Ecto neural progenitor cell (in vitro differentiated cells): ENCODE measurements around the gene SMURF2.
"Not testable (repeated sequence)": the region's sequence is repeated elsewhere in the genome, so short reads cannot be mapped to it uniquely, and the experiment has no call there.

Experiments
- DNase-seq: peaks from one replicate; pipeline ENCODE4 v3.0.0-alpha.2; 2018; ENCODE audit warnings: low spot score

Gene SMURF2

GRCh38 chr17:64596439-64596838 is 65.7 kb downstream of the SMURF2 start:
- DNase-seq: no peak

GRCh38 chr17:64591944-64592343 is 70.2 kb downstream of the SMURF2 start:
- DNase-seq: no peak

DNA sequence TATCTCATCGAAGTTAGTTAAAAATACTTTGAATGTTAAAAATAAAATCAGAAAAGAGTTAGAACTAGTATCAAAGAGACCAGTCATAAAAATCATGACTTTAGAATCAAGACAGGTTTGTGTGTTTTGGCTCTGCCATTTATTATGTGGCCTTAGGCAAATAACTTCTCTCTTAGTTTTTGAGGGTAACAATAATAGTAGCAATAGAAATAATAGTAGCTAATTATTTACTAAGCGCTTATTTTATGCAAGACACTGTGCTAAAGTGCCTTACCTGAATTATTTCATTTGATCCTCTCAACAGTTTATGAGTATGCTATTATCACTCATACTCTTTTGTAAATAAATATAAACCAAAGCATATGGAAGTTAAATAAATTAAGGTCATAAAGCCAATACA is 77.0 kb downstream of the SMURF2 start:
- no peak for DNase-seq

DNA sequence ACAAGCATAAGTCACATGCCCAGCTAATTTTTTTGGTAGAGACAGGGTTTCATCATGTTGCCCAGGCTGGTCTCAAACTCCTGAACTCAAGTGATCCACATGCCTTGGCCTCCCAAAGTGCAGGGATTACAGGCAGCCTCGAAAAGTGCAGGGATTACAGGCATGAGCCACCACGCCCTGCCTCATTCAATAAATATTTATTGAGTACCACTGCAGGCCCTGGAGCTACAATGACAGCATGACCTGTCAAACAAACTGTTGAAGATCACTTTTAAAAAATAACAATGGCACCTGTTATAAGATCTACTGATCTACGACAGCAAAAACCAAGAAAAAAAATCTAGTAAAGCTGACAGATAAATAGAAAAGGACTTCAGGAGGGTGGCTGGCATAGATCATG is 79.1 kb downstream of the SMURF2 start:
- DNase-seq: no peak

- no peak for DNase-seq
These were observed 81.5 kb downstream of the SMURF2 start for GRCh38 chr17:64580384-64581315.

DNA sequence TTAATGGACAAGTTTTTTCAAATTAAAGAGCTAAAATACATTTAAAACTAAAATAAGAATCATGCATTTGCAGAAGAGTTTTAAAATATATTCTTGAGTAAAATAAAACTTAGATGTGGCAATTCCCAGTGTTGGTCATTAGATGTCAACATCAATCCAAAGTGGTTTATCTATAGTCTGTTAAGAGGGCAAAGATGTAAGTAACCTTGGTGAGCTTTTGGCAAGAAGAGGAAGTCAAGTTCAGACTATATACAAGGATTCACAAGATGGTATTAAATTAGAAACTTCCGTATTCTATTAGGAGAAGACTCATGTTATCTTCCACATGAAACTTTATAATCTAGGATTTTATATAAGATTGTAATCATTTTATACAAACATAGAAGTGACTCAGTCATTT is 82.2 kb downstream of the SMURF2 start:
- no peak for DNase-seq

GRCh38 chr17:64577025-64577424 is 85.1 kb downstream of the SMURF2 start:
- not testable (repeated sequence) for DNase-seq

- no peak for DNase-seq
These were observed 86.7 kb downstream of the SMURF2 start for GRCh38 chr17:64575431-64575830.

GRCh38 chr17:64574646-64575045 is 87.5 kb downstream of the SMURF2 start:
- DNase-seq: no peak

DNA sequence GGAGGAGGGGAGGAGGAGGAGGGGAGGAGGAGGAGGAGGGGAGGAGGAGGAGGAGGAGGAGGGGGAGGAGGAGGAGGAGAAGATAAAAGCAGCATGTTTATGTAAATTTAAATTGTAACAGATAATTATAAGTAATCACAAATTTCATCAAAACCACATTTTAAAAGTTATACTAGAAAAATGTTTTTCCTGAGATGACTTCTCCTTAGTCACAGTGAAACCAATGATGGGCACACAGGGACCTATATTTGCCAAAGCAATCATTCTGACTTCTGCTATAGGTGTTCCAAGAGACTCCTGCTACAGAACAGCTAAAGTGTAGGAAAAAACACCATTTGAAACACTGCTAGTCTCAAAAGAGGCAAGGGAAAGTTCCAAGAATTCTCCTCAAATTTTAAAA is 88.9 kb downstream of the SMURF2 start:
- DNase-seq: no peak

GRCh38 chr17:64572682-64573154 is 89.4 kb downstream of the SMURF2 start:
- no peak for DNase-seq

- no peak for DNase-seq
These were observed 90.4 kb downstream of the SMURF2 start for GRCh38 chr17:64571746-64572145.

DNA sequence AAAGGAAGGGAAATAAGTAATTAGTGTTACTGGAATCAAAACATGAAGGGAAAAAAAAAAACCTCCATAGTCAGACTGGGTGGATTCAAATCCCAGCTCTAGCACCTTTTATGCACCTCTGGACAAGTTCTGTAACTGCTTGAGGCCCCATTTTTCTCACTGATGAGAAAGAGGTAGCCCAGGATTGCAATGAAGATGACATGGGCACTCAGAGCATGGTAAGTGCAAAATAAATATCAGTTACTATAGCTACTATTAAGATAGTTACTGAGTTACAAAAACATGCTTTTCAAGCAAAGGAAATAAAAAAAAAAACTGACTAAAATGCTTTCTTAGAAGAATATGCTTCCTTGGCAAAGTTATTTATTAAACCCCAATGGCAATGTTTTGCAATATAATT is 96.5 kb downstream of the SMURF2 start:
- no peak for DNase-seq

GRCh38 chr17:64564098-64564497 is 98.0 kb downstream of the SMURF2 start:
- no peak for DNase-seq

DNA sequence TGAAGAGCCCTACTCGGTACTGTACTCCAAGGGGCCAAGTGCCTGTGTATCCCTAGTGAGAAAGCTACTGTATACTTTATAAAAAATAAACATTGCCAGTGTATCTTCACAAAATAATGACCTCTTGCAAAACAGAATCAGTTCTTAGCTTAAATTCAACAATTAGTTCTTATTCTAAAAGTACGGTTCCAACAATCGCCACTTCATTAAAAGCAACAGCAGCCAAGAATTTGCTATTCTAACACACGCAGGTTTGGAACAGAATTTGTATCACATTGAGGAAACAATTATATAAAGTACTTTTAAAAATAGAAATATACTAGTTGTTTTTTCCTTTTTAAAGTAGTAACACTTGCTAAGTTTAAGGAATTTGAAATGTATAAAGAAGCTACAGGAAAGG is 106.8 kb downstream of the SMURF2 start:
- DNase-seq: no peak

GRCh38 chr17:64554028-64554637 is 108.0 kb downstream of the SMURF2 start:
- no peak for DNase-seq

- no peak for DNase-seq
These were observed 110.6 kb downstream of the SMURF2 start for GRCh38 chr17:64551461-64551860.

- peak; percentile 54 for DNase-seq
These were observed 114.8 kb downstream of the SMURF2 start for GRCh38 chr17:64547319-64547718.

GRCh38 chr17:64546716-64547115 is 115.4 kb downstream of the SMURF2 start:
- DNase-seq: no peak

DNA sequence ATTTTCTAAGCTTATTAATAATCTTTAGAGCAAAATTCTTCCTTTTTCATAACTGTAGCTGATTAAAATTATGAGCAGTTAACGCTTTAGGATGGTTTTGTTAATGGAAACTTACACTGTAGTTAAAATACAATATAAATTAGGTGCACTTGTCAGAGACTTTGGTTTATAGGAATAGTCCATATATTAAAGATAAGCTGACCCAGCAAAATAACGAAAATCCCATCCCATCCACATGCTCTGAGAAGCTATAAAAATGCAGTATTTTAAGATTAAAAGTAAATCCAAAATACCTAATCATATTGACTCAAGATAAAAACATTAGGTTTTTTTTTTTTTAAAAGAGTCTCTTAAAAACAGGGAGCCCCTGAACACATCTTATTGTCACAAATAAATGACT is 117.4 kb downstream of the SMURF2 start:
- DNase-seq: no peak

GRCh38 chr17:64540118-64540776 is 121.9 kb downstream of the SMURF2 start:
- DNase-seq: no peak

DNA sequence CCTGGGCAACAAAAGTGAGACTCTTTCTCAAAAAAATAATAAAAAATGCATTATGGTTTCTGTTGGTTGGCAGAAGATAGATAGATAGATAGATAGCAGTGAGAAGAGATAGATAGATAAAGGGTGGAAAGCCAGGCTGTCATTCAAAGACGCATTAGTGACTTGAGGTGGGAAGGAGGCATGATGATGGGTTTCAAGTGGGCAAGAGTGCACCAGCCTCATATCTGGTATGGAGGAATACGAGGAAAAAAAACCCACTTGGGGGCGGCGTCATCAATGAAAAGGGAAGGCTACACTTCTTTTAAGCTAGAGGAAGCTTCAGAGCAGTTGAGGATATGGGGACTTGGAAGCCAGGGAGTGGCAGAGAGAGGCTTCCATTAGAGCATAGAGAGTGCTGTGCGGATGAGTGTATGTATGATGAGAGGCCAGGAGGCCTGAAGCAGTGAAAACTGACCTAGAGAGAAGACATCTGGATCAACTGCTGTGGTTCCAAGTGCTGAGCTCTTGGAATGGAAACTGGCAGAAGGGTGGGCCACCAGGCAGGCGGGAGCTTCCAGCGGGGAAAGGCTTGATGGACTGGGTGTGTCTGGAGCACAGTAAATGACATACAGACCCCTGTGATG is 123.5 kb downstream of the SMURF2 start:
- no peak for DNase-seq
